Umbilical cord (tissue), 1 donor: ENCODE data around the gene ACTL10. TPM values are rescaled to one million over a fixed set of nuclear protein-coding genes. Genes with fewer than 3 reads are reported as not detected.

Experiments used
- total RNA-seq: library from RNA; depleted of rRNA; stranded (reverse); fragments of >200 nt; gene quantifications from one replicate; pipeline ENCODE4 v1.2.3, GENCODE V29; 2014; ENCODE audit warnings: low replicate concordance; ENCODE audit not compliant: insufficient read depth

The ACTL10 gene
- total RNA-seq, 1 donor from 2014 or later = not detected

Other genes starting within 250 kb of the ACTL10 start
- gene SNTA1, start 223.2 kb upstream of the ACTL10 start, total RNA-seq = 28.2 TPM
- gene CBFA2T2, start 176.8 kb upstream of the ACTL10 start, total RNA-seq = 8.2 TPM
- not detected for gene C20orf144, start 4.6 kb upstream of the ACTL10 start, total RNA-seq
- gene NECAB3, start 7.5 kb downstream of the ACTL10 start, total RNA-seq = 15.6 TPM
- 8.7 TPM for gene E2F1, start 19.4 kb downstream of the ACTL10 start, total RNA-seq
- 11.3 TPM for gene PXMP4, start 53.4 kb downstream of the ACTL10 start, total RNA-seq
- gene ZNF341, start 65.1 kb downstream of the ACTL10 start, total RNA-seq = 0.72 TPM
- 24.6 TPM for gene CHMP4B, start 144.4 kb downstream of the ACTL10 start, total RNA-seq